GM12878 (cell line): ENCODE measurements around the gene NAV3. TPM values are rescaled to one million over a fixed set of nuclear protein-coding genes. Genes with fewer than 3 reads are reported as not detected.

Experiments used
- ATAC-seq: fragments of 200-7000 bp; cut with Tn5 transposase; 3 replicates; pipeline ENCODE4 v1.9.1; 2020; ENCODE audit warnings: mild to moderate bottlenecking, moderate library complexity
- BruUV-seq: library from RNA; stranded (reverse); fragments of 400-500 nt; replicated peaks from 2 replicates; lab custom pipeline; 2021; lab: Mats Ljungman, UMichigan
- CTCF ChIA-PET: fragments of 300-600 bp; sonication (Branson Sonifier 250); formaldehyde crosslinking; extraction: SDS; loops from one replicate; lab custom pipeline; 2021; ENCODE audit warnings: inconsistent platforms; lab: Yijun Ruan, JAX
- POLR2A ChIA-PET: fragments of 350-600 bp; formaldehyde crosslinking; extraction: SDS; loops from one replicate; lab custom pipeline; 2021; ENCODE audit warnings: inconsistent platforms; lab: Charles Lee
- RAD21 ChIA-PET: fragments of 300-600 bp; sonication (Branson Sonifier 250); formaldehyde crosslinking; loops from one replicate; lab custom pipeline; 2023; ENCODE audit warnings: antibody characterized with exemption; ENCODE audit not compliant: unreplicated experiment; lab: Charles Lee
- SMC1A ChIA-PET: fragments of 300-600 bp; sonication (Branson Sonifier 250); formaldehyde crosslinking; loops from one replicate; lab custom pipeline; 2023; ENCODE audit not compliant: unreplicated experiment, uncharacterized antibody; lab: Charles Lee
- DNase-seq: peaks from one replicate; pipeline ENCODE4 v3.0.0-alpha.2; 2011; ENCODE audit warnings: low read depth, low spot score
- FAIRE-seq: peaks from 3 replicates; lab custom pipeline; 2011; peaks lifted over from hg19 to GRCh38; lab: Jason Lieb, UNC
- H2AFZ ChIP-seq: 2 replicates; pipeline ENCODE4 v1.6.0; 2011; ENCODE audit warnings: low read depth, low read length, control low read depth; ENCODE audit not compliant: control insufficient read depth
- H3K27ac ChIP-seq: 2 replicates; pipeline ENCODE4 v1.5.1; 2011; ENCODE audit warnings: control low read depth; ENCODE audit not compliant: control insufficient read depth, insufficient read depth
- H3K27me3 ChIP-seq, 2 experiments: replicated peaks in 1 of 2; 2 replicates each; pipeline versions ENCODE4 v1.6.0 to v1.6.1; 2011; ENCODE audit warnings: low read length in 1 of 2; ENCODE audit not compliant: control insufficient read depth in 2 of 2, insufficient read depth in 2 of 2
- H3K36me3 ChIP-seq, 2 experiments: 2 replicates each; pipeline ENCODE4 v1.5.1; 2011; ENCODE audit warnings: low read length in 1 of 2; ENCODE audit not compliant: control insufficient read depth in 2 of 2, insufficient read depth in 2 of 2
- H3K4me1 ChIP-seq: 2 replicates; pipeline ENCODE4 v1.6.1; 2011; ENCODE audit warnings: mild to moderate bottlenecking, low read length, moderate library complexity, mixed read lengths; ENCODE audit not compliant: control insufficient read depth, insufficient read depth
- H3K4me2 ChIP-seq: 2 replicates; pipeline ENCODE4 v1.6.0; 2011; ENCODE audit warnings: control low read depth; ENCODE audit not compliant: control insufficient read depth, insufficient read depth
- H3K4me3 ChIP-seq: fragments of 200-600 bp; sonication (generic); 2 replicates; pipeline ENCODE4 v1.5.1; 2016
- H3K79me2 ChIP-seq: 2 replicates; pipeline ENCODE4 v1.6.0; 2011; ENCODE audit warnings: low read length; ENCODE audit not compliant: control insufficient read depth, insufficient read depth
- H3K9ac ChIP-seq: 2 replicates; pipeline ENCODE4 v1.8.0; 2011; ENCODE audit warnings: low read length, control low read depth, mixed read lengths; ENCODE audit not compliant: control insufficient read depth, insufficient read depth
- H3K9me3 ChIP-seq: replicated peaks from 3 replicates; pipeline ENCODE4 v1.5.1; 2011; ENCODE audit warnings: mild to moderate bottlenecking, low read length; ENCODE audit not compliant: control insufficient read depth, insufficient read depth
- H4K20me1 ChIP-seq: 2 replicates; pipeline ENCODE4 v1.6.0; 2011; ENCODE audit not compliant: control insufficient read depth, insufficient read depth
- CBX3 ChIP-seq: fragments of 200-600 bp; sonication (generic); IDR thresholded peaks from 2 replicates; pipeline ENCODE4 v1.6.1; 2016; ENCODE audit warnings: low read depth, borderline replicate concordance
- EED ChIP-seq: sonication (generic); IDR thresholded peaks from 2 replicates; pipeline ENCODE4 v1.6.1; 2016; ENCODE audit warnings: antibody characterized with exemption, low read depth
- HCFC1 ChIP-seq: fragments of 150-350 bp; IDR thresholded peaks from 2 replicates; pipeline ENCODE4 v1.6.1; 2014; ENCODE audit warnings: low read length
- KLF5 ChIP-seq: fragments of 450-650 bp; IDR thresholded peaks from 2 replicates; pipeline ENCODE4 v1.6.1; 2014; ENCODE audit warnings: mild to moderate bottlenecking; ENCODE audit not compliant: partially characterized antibody
- LARP7 ChIP-seq: fragments of 450-650 bp; IDR thresholded peaks from 2 replicates; pipeline ENCODE4 v1.6.1; 2017; ENCODE audit warnings: mild to moderate bottlenecking
- MTA2 ChIP-seq: fragments of 450-650 bp; IDR thresholded peaks from 2 replicates; pipeline ENCODE4 v1.6.1; 2016; ENCODE audit warnings: low read depth, mild to moderate bottlenecking, moderate library complexity
- SIX5 ChIP-seq: IDR thresholded peaks from 2 replicates; pipeline ENCODE4 v1.6.1; 2011; ENCODE audit warnings: mild to moderate bottlenecking, low read depth, low read length, moderate library complexity; ENCODE audit not compliant: severe bottlenecking
- SUZ12 ChIP-seq: fragments of 200-600 bp; sonication (generic); IDR thresholded peaks from one replicate; pipeline ENCODE4 v1.6.1; 2018; ENCODE audit warnings: antibody characterized with exemption, mild to moderate bottlenecking; ENCODE audit not compliant: unreplicated experiment
- YBX1 ChIP-seq: fragments of 450-650 bp; IDR thresholded peaks from 2 replicates; pipeline ENCODE4 v1.6.1; 2016; ENCODE audit warnings: antibody characterized with exemption
- WGBS: methylation state at CpG from one replicate; pipeline ENCODE4 v1.1.6; 2016; ENCODE audit warnings: low lambda C conversion rate; ENCODE audit not compliant: insufficient replicate concordance, insufficient coverage; ENCODE audit errors: missing lambda C conversion rate; 5-methylcytosine and 5-hydroxymethylcytosine counted together
- in situ Hi-C: fragments of 300-500 bp; cut with MboI; formaldehyde crosslinking; loops from 9 replicates; pipeline ENCODE4 v1.14.3; 2018; ENCODE audit warnings: mixed read lengths
- intact Hi-C: fragments of 100-400 bp; cut with micrococcal nuclease; formaldehyde crosslinking; loops from one replicate; pipeline ENCODE4 v1.14.2; 2022; ENCODE audit not compliant: unreplicated experiment
- polyA plus RNA-seq, 11 experiments: library from polyadenylated mRNA; depleted of rRNA in 4 of 11; unstranded in 6 of 11; stranded (reverse) in 5 of 11; fragments of >200 nt; fragmentation: Nextera tagmentation in 4 of 11; fragmentation: Illumina TruSeq in 1 of 11; extraction: Ambion mirVana in 4 of 11; extraction: Trizol in 1 of 11; gene quantifications; 1 replicate in 1 of 11; 2 replicates in 10 of 11; pipeline versions ENCODE4 v1.2.1 to v1.2.3, GENCODE V29; 2011 to 2016; ENCODE audit warnings: inconsistent platforms in 2 of 11, missing spikeins in 2 of 11, low read depth in 1 of 11
- total RNA-seq, 4 experiments: library from RNA; depleted of rRNA in 3 of 4; stranded (reverse); fragments of >200 nt in 3 of 4; fragmentation: Illumina TruSeq in 1 of 4; extraction: Trizol in 1 of 4; gene quantifications; 2 replicates each; pipeline versions ENCODE4 v1.2.1 to v1.2.3, GENCODE V29; 2013 to 2021
- TF ChIP-seq, protein P1 (sequence below): fragments of 450-650 bp; conservative IDR thresholded peaks from 2 replicates; pipeline ENCODE4 v1.6.1; 2017; ENCODE audit warnings: mild to moderate bottlenecking, moderate library complexity
- TF ChIP-seq, protein P2 (sequence below): IDR thresholded peaks from 2 replicates; pipeline ENCODE4 v1.6.1; 2011; ENCODE audit warnings: borderline replicate concordance, low read depth, mild to moderate bottlenecking, moderate library complexity, low read length; ENCODE audit not compliant: insufficient read depth, poor library complexity, severe bottlenecking

Gene NAV3
- total and polyA plus RNA-seq, 10 of the 15 experiments (the other 5 are each of a cell fraction or from before 2014, with no cell fraction given) = 0.05 to 0.51 (median 0.22) TPM; not detected in 1

DNA sequence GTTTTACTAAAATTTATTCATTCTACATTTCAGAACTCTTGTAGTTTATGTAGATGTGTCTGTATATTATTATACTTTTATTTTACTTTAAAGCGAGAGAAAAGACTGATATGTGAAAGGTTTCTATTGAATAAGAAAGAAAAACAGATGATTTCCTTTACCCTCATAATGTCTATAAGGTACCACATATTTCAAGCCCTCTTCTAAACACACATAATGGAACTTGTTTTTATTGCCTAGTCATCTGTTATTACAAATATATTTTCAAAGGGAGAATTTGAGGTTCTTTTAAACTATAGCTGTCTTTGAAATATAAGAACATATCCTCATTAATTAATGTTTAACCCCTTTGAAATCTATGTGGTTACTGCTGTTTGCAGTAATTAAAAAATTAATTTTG, 34.5 kb downstream of the NAV3 start:
- no peak for TF ChIP-seq HCFC1
- no peak for TF ChIP-seq EED
- TF ChIP-seq CBX3 = no peak
- no peak for TF ChIP-seq KLF5
- TF ChIP-seq MTA2 = no peak
- TF ChIP-seq, protein P1, sequence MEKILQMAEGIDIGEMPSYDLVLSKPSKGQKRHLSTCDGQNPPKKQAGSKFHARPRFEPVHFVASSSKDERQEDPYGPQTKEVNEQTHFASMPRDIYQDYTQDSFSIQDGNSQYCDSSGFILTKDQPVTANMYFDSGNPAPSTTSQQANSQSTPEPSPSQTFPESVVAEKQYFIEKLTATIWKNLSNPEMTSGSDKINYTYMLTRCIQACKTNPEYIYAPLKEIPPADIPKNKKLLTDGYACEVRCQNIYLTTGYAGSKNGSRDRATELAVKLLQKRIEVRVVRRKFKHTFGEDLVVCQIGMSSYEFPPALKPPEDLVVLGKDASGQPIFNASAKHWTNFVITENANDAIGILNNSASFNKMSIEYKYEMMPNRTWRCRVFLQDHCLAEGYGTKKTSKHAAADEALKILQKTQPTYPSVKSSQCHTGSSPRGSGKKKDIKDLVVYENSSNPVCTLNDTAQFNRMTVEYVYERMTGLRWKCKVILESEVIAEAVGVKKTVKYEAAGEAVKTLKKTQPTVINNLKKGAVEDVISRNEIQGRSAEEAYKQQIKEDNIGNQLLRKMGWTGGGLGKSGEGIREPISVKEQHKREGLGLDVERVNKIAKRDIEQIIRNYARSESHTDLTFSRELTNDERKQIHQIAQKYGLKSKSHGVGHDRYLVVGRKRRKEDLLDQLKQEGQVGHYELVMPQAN = no peak
- no peak for TF ChIP-seq LARP7
- TF ChIP-seq, protein P2, sequence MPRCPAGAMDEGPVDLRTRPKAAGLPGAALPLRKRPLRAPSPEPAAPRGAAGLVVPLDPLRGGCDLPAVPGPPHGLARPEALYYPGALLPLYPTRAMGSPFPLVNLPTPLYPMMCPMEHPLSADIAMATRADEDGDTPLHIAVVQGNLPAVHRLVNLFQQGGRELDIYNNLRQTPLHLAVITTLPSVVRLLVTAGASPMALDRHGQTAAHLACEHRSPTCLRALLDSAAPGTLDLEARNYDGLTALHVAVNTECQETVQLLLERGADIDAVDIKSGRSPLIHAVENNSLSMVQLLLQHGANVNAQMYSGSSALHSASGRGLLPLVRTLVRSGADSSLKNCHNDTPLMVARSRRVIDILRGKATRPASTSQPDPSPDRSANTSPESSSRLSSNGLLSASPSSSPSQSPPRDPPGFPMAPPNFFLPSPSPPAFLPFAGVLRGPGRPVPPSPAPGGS = no peak
- no peak for TF ChIP-seq SIX5
- no peak for TF ChIP-seq YBX1
- no peak for TF ChIP-seq SUZ12
- 100% methylated on average over 1 of the region's 1 CpG for WGBS
- no peaks in the 10 kb centered on the region for H3K79me2 ChIP-seq
- no peak overlapping the region for H2AFZ ChIP-seq
- no peaks in the 10 kb centered on the region for H3K27me3 ChIP-seq
- BruUV-seq = no TSS peak
- H3K4me3 ChIP-seq = no peak overlapping the region
- H3K9me3 ChIP-seq = no peaks in the 10 kb centered on the region
- no peak overlapping the region for H3K9ac ChIP-seq
- no peaks in the 10 kb centered on the region for H4K20me1 ChIP-seq
- no peak overlapping the region for H3K27ac ChIP-seq
- DNase-seq (no peak), FAIRE-seq (no peak), ATAC-seq (no peak)
- intact Hi-C loops (no loop called here), in situ Hi-C loops (no loop called here)
- H3K4me2 ChIP-seq = no peak overlapping the region
- no peaks in the 10 kb centered on the region for H3K36me3 ChIP-seq
- H3K4me1 ChIP-seq = no peaks in the 10 kb centered on the region
- RAD21 ChIA-PET = no interaction called here
- POLR2A ChIA-PET = no interaction called here
- SMC1A ChIA-PET = interaction anchor here (1.4 kb wide), 1 partner anchor 22 kb away, joined by 3 read pairs; no protein-coding TSS in a partner anchor
- CTCF ChIA-PET = no interaction called here
